Keratinocyte (primary cell): ENCODE results near the gene SH3BP5L. TPM values are rescaled to one million over a fixed set of nuclear protein-coding genes. Genes with fewer than 3 reads are reported as not detected.
A peak's percentile ranks its signal among the peaks of the same experiment; 100 is the strongest.

Experiments
- DNase-seq: peaks from one replicate; pipeline ENCODE4 v3.0.0-alpha.2; 2011; ENCODE audit warnings: low read depth, missing footprints, low spot score
- FAIRE-seq: peaks from 2 replicates; lab custom pipeline; 2011; peaks lifted over from hg19 to GRCh38; lab: Jason Lieb, UNC
- H2AFZ ChIP-seq: 2 replicates; pipeline ENCODE4 v1.6.0; 2012; ENCODE audit warnings: low read length, control low read depth, inconsistent platforms; ENCODE audit not compliant: control insufficient read depth
- H3K27ac ChIP-seq: 2 replicates; pipeline ENCODE4 v1.5.1; 2011; ENCODE audit warnings: low read length; ENCODE audit not compliant: control insufficient read depth, insufficient read depth
- H3K27me3 ChIP-seq: 3 replicates; pipeline ENCODE4 v1.6.0; 2011; ENCODE audit warnings: low read length; ENCODE audit not compliant: control insufficient read depth, insufficient read depth; ENCODE audit errors: extremely low read depth
- H3K36me3 ChIP-seq, 2 experiments: 2 replicates in 1 of 2; 3 replicates in 1 of 2; pipeline ENCODE4 v1.5.1; 2011; ENCODE audit warnings: low read length in 2 of 2, mild to moderate bottlenecking in 1 of 2; ENCODE audit not compliant: control insufficient read depth in 2 of 2, insufficient read depth in 2 of 2; ENCODE audit errors: extremely low read depth in 1 of 2
- H3K4me1 ChIP-seq: 3 replicates; pipeline ENCODE4 v1.5.1; 2011; ENCODE audit warnings: low read length; ENCODE audit not compliant: control insufficient read depth, insufficient read depth; ENCODE audit errors: extremely low read depth
- H3K4me2 ChIP-seq: 3 replicates; pipeline ENCODE4 v1.6.0; 2011; ENCODE audit warnings: low read depth, low read length; ENCODE audit not compliant: control insufficient read depth, insufficient read depth; ENCODE audit errors: extremely low read depth
- H3K4me3 ChIP-seq, 3 experiments: fragments of 200-600 bp in 1 of 3; sonication (generic) in 1 of 3; 2 replicates in 2 of 3; 3 replicates in 1 of 3; pipeline ENCODE4 v1.5.1; 2011 to 2016; ENCODE audit warnings: low read length in 3 of 3, mild to moderate bottlenecking in 3 of 3, control low read depth in 2 of 3, inconsistent platforms in 1 of 3, low read depth in 1 of 3, mixed read lengths in 1 of 3, mixed run types in 1 of 3, moderate library complexity in 1 of 3; ENCODE audit not compliant: control insufficient read depth in 2 of 3, insufficient read depth in 2 of 3; ENCODE audit errors: extremely low read depth in 1 of 3
- H3K79me2 ChIP-seq: 2 replicates; pipeline ENCODE4 v1.6.0; 2012; ENCODE audit warnings: low read length; ENCODE audit not compliant: control insufficient read depth, insufficient read depth
- H3K9ac ChIP-seq: 3 replicates; pipeline ENCODE4 v1.6.0; 2011; ENCODE audit warnings: low read length; ENCODE audit not compliant: control insufficient read depth, insufficient read depth; ENCODE audit errors: extremely low read depth
- H3K9me1 ChIP-seq: 3 replicates; pipeline ENCODE4 v1.6.0; 2011; ENCODE audit warnings: low read length; ENCODE audit not compliant: control insufficient read depth, insufficient read depth; ENCODE audit errors: extremely low read depth
- H3K9me3 ChIP-seq: 2 replicates; pipeline ENCODE4 v1.5.1; 2012; ENCODE audit warnings: low read depth, low read length; ENCODE audit not compliant: control insufficient read depth
- H4K20me1 ChIP-seq: 3 replicates; pipeline ENCODE4 v1.6.0; 2011; ENCODE audit warnings: low read length; ENCODE audit not compliant: control insufficient read depth, insufficient read depth; ENCODE audit errors: extremely low read depth
- CTCF ChIP-seq, 3 experiments: IDR thresholded peaks in 1 of 3; conservative IDR thresholded peaks in 1 of 3; optimal IDR thresholded peaks in 1 of 3; 2 replicates in 2 of 3; 3 replicates in 1 of 3; pipeline versions ENCODE3 to v1.5.1; 2011; ENCODE audit warnings: low read length in 3 of 3, mild to moderate bottlenecking in 3 of 3, moderate library complexity in 2 of 3, control low read depth in 1 of 3, inconsistent platforms in 1 of 3; ENCODE audit not compliant: insufficient read depth in 2 of 3; ENCODE audit errors: extremely low read depth in 1 of 3
- EZH2 ChIP-seq: IDR thresholded peaks from one replicate; pipeline ENCODE4 v1.6.1; 2012; ENCODE audit warnings: inconsistent platforms, mild to moderate bottlenecking, low read length, moderate library complexity
- dilution Hi-C: fragments of 300-500 bp; cut with MboI; formaldehyde crosslinking; loops from one replicate; pipeline ENCODE4 v1.7.0; 2020; ENCODE audit warnings: low sequenced_read_pairs; ENCODE audit not compliant: extremely low pct_ligation_motif_present
- polyA plus RNA-seq, 5 experiments: library from polyadenylated mRNA; depleted of rRNA in 3 of 5; stranded (reverse) in 3 of 5; stranded (forward) in 1 of 5; unstranded in 1 of 5; fragments of >200 nt; gene quantifications; 1 replicate in 1 of 5; 2 replicates in 3 of 5; 3 replicates in 1 of 5; pipeline versions ENCODE4 v1.2.1 to v1.2.3, GENCODE V29; 2011 to 2012; ENCODE audit warnings: missing spikeins in 2 of 5, low read depth in 1 of 5, low replicate concordance in 1 of 5

SH3BP5L gene
- polyA plus RNA-seq, 1 donor (not counting 4 experiments of a cell fraction or from before 2014, with no cell fraction given): 13.2 TPM

- no peaks in the 10 kb centered on the region for H3K9me1 ChIP-seq
- dilution Hi-C loops: no loop called here
- H3K4me2 ChIP-seq: peak overlapping the region; percentile 68
- H3K79me2 ChIP-seq: peaks cover 17% of the 10 kb centered on the region
- H3K27ac ChIP-seq: peak overlapping the region; percentile 91
- peak overlapping the region; percentile 79 for H3K9ac ChIP-seq
- peak overlapping the region; percentile 27 for H2AFZ ChIP-seq
- no peaks in the 10 kb centered on the region for H3K9me3 ChIP-seq
- peak; percentile 68 to 82 (median 69) for TF ChIP-seq CTCF (optimal IDR thresholded peaks at IDR 0.05 in 1 of 3, IDR thresholded peaks at IDR 0.05 in 1 of 3, conservative IDR thresholded peaks at IDR 0.05 in 1 of 3; ENCODE audit: extremely low read depth in 1 of 3, insufficient read depth in 2 of 3, low read length in 3 of 3)
- TF ChIP-seq EZH2: no peak
- DNase-seq: no peak
- no peaks in the 10 kb centered on the region for H4K20me1 ChIP-seq
- peaks cover 32% of the 10 kb centered on the region for H3K4me1 ChIP-seq
- FAIRE-seq: peak; percentile 64
- H3K27me3 ChIP-seq: no peaks in the 10 kb centered on the region
- peak overlapping the region in 1 of 3 experiments; percentile 30 for H3K4me3 ChIP-seq
- peaks cover 5% of the 10 kb centered on the region in 2 experiments for H3K36me3 ChIP-seq
Measured at GRCh38 chr1:248841702-248842395, 16.1 kb upstream of the SH3BP5L start.

- Histone ChIP-seq H3K9me3 (no peaks in the 10 kb centered on the region), H3K36me3 (peaks cover 0 to 2% of the 10 kb centered on the region in 2 experiments), H3K4me1 (peaks cover 32% of the 10 kb centered on the region), H3K9ac (peak overlapping the region; percentile 28), H3K27me3 (no peaks in the 10 kb centered on the region), H3K79me2 (peaks cover 17% of the 10 kb centered on the region), H3K4me2 (peak overlapping the region; percentile 68), H4K20me1 (no peaks in the 10 kb centered on the region), H3K27ac (peak overlapping the region; percentile 91), H2AFZ (no peak overlapping the region), H3K9me1 (no peaks in the 10 kb centered on the region), H3K4me3 (no peak overlapping the region)
- FAIRE-seq: no peak
- dilution Hi-C loops: no loop called here
- no peak for TF ChIP-seq CTCF (optimal IDR thresholded peaks at IDR 0.05 in 1 of 3, IDR thresholded peaks at IDR 0.05 in 1 of 3, conservative IDR thresholded peaks at IDR 0.05 in 1 of 3; ENCODE audit: extremely low read depth in 1 of 3, insufficient read depth in 2 of 3, low read length in 3 of 3)
- TF ChIP-seq EZH2: no peak
- no peak for DNase-seq
Measured at GRCh38 chr1:248840946-248841345, 15.2 kb upstream of the SH3BP5L start.
